ENCODE data around the gene TAOK1. TPM values are rescaled to one million over a fixed set of nuclear protein-coding genes. Genes with fewer than 3 reads are reported as not detected.

TAOK1 gene
- total and polyA plus RNA-seq, 2 of the 13 experiments (the other 11 are each of a cell fraction or from before 2014, with no cell fraction given), result 14.1 to 23.0 TPM

DNA sequence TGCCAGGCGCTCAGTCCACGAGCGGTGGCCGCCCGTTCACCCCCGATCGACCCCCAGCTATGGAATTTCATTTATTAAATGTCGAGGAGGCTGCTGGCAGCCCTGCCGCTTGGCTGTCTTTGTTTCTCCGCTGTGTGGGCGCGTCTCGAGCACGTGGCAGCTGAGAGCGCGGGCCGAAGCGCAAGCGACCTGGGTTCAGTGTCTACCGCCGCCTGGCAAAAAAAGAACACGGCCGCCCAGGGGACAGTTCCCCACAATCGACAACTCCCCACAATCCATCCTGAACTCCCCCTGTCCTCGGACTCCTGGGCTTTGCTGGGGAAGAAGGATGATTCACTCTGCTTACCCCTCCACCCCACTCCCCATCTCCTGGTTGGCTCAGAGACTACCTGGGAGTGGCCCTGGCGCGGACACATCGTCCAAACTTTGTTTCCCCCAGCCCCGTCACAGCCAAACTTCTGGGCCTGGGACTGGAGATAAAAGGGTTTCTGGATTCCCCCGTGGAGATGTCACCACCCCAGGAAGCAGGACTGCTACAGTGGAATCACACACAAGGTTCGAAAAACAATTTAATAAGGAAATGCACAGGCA, 201.1 kb downstream of the TAOK1 start (continued):
- TF ChIP-seq ZNF781 (CRISPR knock-in tag; IDR thresholded peaks at IDR 0.05; ENCODE audit: borderline replicate concordance, not compliant biosample characterization), result peak; percentile 7
- TF ChIP-seq, protein P1, sequence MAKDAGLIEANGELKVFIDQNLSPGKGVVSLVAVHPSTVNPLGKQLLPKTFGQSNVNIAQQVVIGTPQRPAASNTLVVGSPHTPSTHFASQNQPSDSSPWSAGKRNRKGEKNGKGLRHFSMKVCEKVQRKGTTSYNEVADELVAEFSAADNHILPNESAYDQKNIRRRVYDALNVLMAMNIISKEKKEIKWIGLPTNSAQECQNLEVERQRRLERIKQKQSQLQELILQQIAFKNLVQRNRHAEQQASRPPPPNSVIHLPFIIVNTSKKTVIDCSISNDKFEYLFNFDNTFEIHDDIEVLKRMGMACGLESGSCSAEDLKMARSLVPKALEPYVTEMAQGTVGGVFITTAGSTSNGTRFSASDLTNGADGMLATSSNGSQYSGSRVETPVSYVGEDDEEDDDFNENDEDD (CRISPR knock-in tag; IDR thresholded peaks at IDR 0.05; ENCODE audit: borderline replicate concordance), result peak; percentile 87
- TF ChIP-seq TMF1 (CRISPR knock-in tag; IDR thresholded peaks at IDR 0.05; ENCODE audit: low read depth), result no peak
- no peak for TF ChIP-seq ZBTB1 (CRISPR knock-in tag; IDR thresholded peaks at IDR 0.05; ENCODE audit: borderline replicate concordance)
- TF ChIP-seq ZMYM2 (CRISPR knock-in tag; IDR thresholded peaks at IDR 0.05), result no peak
- no peak for TF ChIP-seq MIER2 (CRISPR knock-in tag; IDR thresholded peaks at IDR 0.05)
- no peak; the same call in 1 of the 2 replicates for TF ChIP-seq TGIF2 (CRISPR knock-in tag; IDR thresholded peaks at IDR 0.05)
- no peak for TF ChIP-seq ZNF282 (IDR thresholded peaks at IDR 0.05; ENCODE audit: partially characterized antibody)
- TF ChIP-seq ZSCAN21 (CRISPR knock-in tag; IDR thresholded peaks at IDR 0.05; ENCODE audit: borderline replicate concordance), result peak; percentile 12; the same call in 1 of the 2 replicates
- no peak for TF ChIP-seq ZNF766 (CRISPR knock-in tag; IDR thresholded peaks at IDR 0.05; ENCODE audit: borderline replicate concordance)
- TF ChIP-seq SP1 (IDR thresholded peaks at IDR 0.05), result no peak
- TF ChIP-seq SP1 (CRISPR knock-in tag; IDR thresholded peaks at IDR 0.05), result no peak
- 0 out of 2 replicates have a peak, but pooled peaks have one; percentile 3 for TF ChIP-seq MEF2D (CRISPR knock-in tag; IDR thresholded peaks at IDR 0.05)
- TF ChIP-seq SP5 (CRISPR knock-in tag; IDR thresholded peaks at IDR 0.05; ENCODE audit: borderline replicate concordance, low read depth), result no peak
- no peak for TF ChIP-seq PCBP1 (IDR thresholded peaks at IDR 0.05; ENCODE audit: borderline replicate concordance, low read depth, low read length)
- TF ChIP-seq, protein P2, sequence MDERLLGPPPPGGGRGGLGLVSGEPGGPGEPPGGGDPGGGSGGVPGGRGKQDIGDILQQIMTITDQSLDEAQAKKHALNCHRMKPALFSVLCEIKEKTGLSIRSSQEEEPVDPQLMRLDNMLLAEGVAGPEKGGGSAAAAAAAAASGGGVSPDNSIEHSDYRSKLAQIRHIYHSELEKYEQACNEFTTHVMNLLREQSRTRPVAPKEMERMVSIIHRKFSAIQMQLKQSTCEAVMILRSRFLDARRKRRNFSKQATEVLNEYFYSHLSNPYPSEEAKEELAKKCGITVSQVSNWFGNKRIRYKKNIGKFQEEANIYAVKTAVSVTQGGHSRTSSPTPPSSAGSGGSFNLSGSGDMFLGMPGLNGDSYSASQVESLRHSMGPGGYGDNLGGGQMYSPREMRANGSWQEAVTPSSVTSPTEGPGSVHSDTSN (CRISPR knock-in tag; IDR thresholded peaks at IDR 0.05), result no peak
- no peak for TF ChIP-seq SNRNP70 (IDR thresholded peaks at IDR 0.05; ENCODE audit: low read depth, low read length)
- TF ChIP-seq, protein P3, sequence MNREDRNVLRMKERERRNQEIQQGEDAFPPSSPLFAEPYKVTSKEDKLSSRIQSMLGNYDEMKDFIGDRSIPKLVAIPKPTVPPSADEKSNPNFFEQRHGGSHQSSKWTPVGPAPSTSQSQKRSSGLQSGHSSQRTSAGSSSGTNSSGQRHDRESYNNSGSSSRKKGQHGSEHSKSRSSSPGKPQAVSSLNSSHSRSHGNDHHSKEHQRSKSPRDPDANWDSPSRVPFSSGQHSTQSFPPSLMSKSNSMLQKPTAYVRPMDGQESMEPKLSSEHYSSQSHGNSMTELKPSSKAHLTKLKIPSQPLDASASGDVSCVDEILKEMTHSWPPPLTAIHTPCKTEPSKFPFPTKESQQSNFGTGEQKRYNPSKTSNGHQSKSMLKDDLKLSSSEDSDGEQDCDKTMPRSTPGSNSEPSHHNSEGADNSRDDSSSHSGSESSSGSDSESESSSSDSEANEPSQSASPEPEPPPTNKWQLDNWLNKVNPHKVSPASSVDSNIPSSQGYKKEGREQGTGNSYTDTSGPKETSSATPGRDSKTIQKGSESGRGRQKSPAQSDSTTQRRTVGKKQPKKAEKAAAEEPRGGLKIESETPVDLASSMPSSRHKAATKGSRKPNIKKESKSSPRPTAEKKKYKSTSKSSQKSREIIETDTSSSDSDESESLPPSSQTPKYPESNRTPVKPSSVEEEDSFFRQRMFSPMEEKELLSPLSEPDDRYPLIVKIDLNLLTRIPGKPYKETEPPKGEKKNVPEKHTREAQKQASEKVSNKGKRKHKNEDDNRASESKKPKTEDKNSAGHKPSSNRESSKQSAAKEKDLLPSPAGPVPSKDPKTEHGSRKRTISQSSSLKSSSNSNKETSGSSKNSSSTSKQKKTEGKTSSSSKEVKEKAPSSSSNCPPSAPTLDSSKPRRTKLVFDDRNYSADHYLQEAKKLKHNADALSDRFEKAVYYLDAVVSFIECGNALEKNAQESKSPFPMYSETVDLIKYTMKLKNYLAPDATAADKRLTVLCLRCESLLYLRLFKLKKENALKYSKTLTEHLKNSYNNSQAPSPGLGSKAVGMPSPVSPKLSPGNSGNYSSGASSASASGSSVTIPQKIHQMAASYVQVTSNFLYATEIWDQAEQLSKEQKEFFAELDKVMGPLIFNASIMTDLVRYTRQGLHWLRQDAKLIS (CRISPR knock-in tag; IDR thresholded peaks at IDR 0.05), result no peak
- TF ChIP-seq ZNF253 (CRISPR knock-in tag; IDR thresholded peaks at IDR 0.05; ENCODE audit: borderline replicate concordance), result 0 out of 2 replicates have a peak, but pooled peaks have one; percentile 60
- no peak for TF ChIP-seq RORA (CRISPR knock-in tag; IDR thresholded peaks at IDR 0.05)
- TF ChIP-seq PHF8 (CRISPR knock-in tag; IDR thresholded peaks at IDR 0.05), result peak; percentile 50; the same call in 1 of the 2 replicates
- no peak for TF ChIP-seq ZNF33B (CRISPR knock-in tag; IDR thresholded peaks at IDR 0.05)
- TF ChIP-seq ZNF709 (CRISPR knock-in tag; IDR thresholded peaks at IDR 0.05), result 0 out of 2 replicates have a peak, but pooled peaks have one; percentile 46
- TF ChIP-seq U2AF1 (optimal IDR thresholded peaks at IDR 0.05; ENCODE audit: low read depth, low read length), result peak; percentile 19
- TF ChIP-seq ZNF772 (CRISPR knock-in tag; IDR thresholded peaks at IDR 0.05), result 0 out of 2 replicates have a peak, but pooled peaks have one; percentile 22
- TF ChIP-seq PHF5A (CRISPR knock-in tag; IDR thresholded peaks at IDR 0.05; ENCODE audit: low read depth, unreplicated experiment), result no peak
- no peak for TF ChIP-seq ZSCAN12 (CRISPR knock-in tag; IDR thresholded peaks at IDR 0.05)

Measured in HepG2 (cell line).